ENCODE data around the gene FOCAD. TPM values are rescaled to one million over a fixed set of nuclear protein-coding genes. Genes with fewer than 3 reads are reported as not detected.

Gene FOCAD
- total RNA-seq, 1 donor from 2014 or later = 28.7 TPM

- DNase-seq (ENCODE audit: low spot score) = no peak
- peaks cover 14% of the 10 kb centered on the region for H3K4me1 Mint-ChIP-seq (ENCODE audit: low read depth)
- H3K9me3 Mint-ChIP-seq (ENCODE audit: low read depth) = no peaks in the 10 kb centered on the region
Observed at GRCh38 chr9:21028466-21028865, 344.4 kb downstream of the FOCAD start.

GRCh38 chr9:21029661-21030060, 345.6 kb downstream of the FOCAD start:
- TF ChIP-seq CTCF (IDR thresholded peaks at IDR 0.05) = no peak
- H3K27me3 Mint-ChIP-seq (ENCODE audit: low read depth) = peaks cover 2% of the 10 kb centered on the region
- no peaks in the 10 kb centered on the region for H3K9me3 Mint-ChIP-seq (ENCODE audit: low read depth)
- no peak for DNase-seq (ENCODE audit: low spot score)
- peaks cover 14% of the 10 kb centered on the region for H3K4me1 Mint-ChIP-seq (ENCODE audit: low read depth)
- no peak overlapping the region for H3K4me3 Mint-ChIP-seq (ENCODE audit: unreplicated experiment)
- no peak overlapping the region for H3K27ac Mint-ChIP-seq (ENCODE audit: unreplicated experiment)
- H3K36me3 Mint-ChIP-seq (ENCODE audit: low read depth) = no peaks in the 10 kb centered on the region

More at GRCh38 chr9:21028466-21028865, 344.4 kb downstream of the FOCAD start:
- TF ChIP-seq CTCF (IDR thresholded peaks at IDR 0.05) = no peak
- Mint-ChIP-seq H3K4me3 (ENCODE audit: unreplicated experiment) (no peak overlapping the region), H3K27me3 (ENCODE audit: low read depth) (no peaks in the 10 kb centered on the region), H3K36me3 (ENCODE audit: low read depth) (no peaks in the 10 kb centered on the region), H3K27ac (ENCODE audit: unreplicated experiment) (no peak overlapping the region)

- peaks cover 2% of the 10 kb centered on the region for H3K27me3 Mint-ChIP-seq (ENCODE audit: low read depth)
- no peak overlapping the region for H3K27ac Mint-ChIP-seq (ENCODE audit: unreplicated experiment)
- no peak overlapping the region for H3K4me3 Mint-ChIP-seq (ENCODE audit: unreplicated experiment)
- no peaks in the 10 kb centered on the region for H3K36me3 Mint-ChIP-seq (ENCODE audit: low read depth)
- no peak for DNase-seq (ENCODE audit: low spot score)
- H3K4me1 Mint-ChIP-seq (ENCODE audit: low read depth) = peaks cover 14% of the 10 kb centered on the region
- H3K9me3 Mint-ChIP-seq (ENCODE audit: low read depth) = no peaks in the 10 kb centered on the region
- TF ChIP-seq CTCF (IDR thresholded peaks at IDR 0.05) = no peak
Observed at GRCh38 chr9:21030389-21031035, 346.5 kb downstream of the FOCAD start.

GRCh38 chr9:21031091-21031807, 347.2 kb downstream of the FOCAD start, which contains the start of gene HACD4:
HACD4 (minus strand) TSS chr9:21031640; CDS start chr9:21031590, 50 bp downstream.
- H3K27ac Mint-ChIP-seq (ENCODE audit: unreplicated experiment) = no peak within 1 kb of the TSS
- no peak for TF ChIP-seq CTCF (IDR thresholded peaks at IDR 0.05)
- no peaks in the 10 kb centered on the region for H3K9me3 Mint-ChIP-seq (ENCODE audit: low read depth)
- H3K4me1 Mint-ChIP-seq (ENCODE audit: low read depth) = peaks cover 14% of the 10 kb centered on the region
- no peaks in the 10 kb centered on the region for H3K36me3 Mint-ChIP-seq (ENCODE audit: low read depth)
- peaks cover 2% of the 10 kb centered on the region for H3K27me3 Mint-ChIP-seq (ENCODE audit: low read depth)
- H3K4me3 Mint-ChIP-seq (ENCODE audit: unreplicated experiment) = peak within 1 kb of the TSS; percentile 61
- no peak for DNase-seq (ENCODE audit: low spot score)

GRCh38 chr9:21031808-21032183, 347.7 kb downstream of the FOCAD start:
- no peak for DNase-seq (ENCODE audit: low spot score)
- no peak for TF ChIP-seq CTCF (IDR thresholded peaks at IDR 0.05)
- peak overlapping the region; percentile 61 for H3K4me3 Mint-ChIP-seq (ENCODE audit: unreplicated experiment)
- H3K27ac Mint-ChIP-seq (ENCODE audit: unreplicated experiment) = no peak overlapping the region
- H3K27me3 Mint-ChIP-seq (ENCODE audit: low read depth) = peaks cover 2% of the 10 kb centered on the region
- no peaks in the 10 kb centered on the region for H3K9me3 Mint-ChIP-seq (ENCODE audit: low read depth)
- H3K36me3 Mint-ChIP-seq (ENCODE audit: low read depth) = no peaks in the 10 kb centered on the region
- H3K4me1 Mint-ChIP-seq (ENCODE audit: low read depth) = peaks cover 9% of the 10 kb centered on the region

Data from chondrocyte (in vitro differentiated cells).